ENCODE results near the gene KAZALD1.

DNA sequence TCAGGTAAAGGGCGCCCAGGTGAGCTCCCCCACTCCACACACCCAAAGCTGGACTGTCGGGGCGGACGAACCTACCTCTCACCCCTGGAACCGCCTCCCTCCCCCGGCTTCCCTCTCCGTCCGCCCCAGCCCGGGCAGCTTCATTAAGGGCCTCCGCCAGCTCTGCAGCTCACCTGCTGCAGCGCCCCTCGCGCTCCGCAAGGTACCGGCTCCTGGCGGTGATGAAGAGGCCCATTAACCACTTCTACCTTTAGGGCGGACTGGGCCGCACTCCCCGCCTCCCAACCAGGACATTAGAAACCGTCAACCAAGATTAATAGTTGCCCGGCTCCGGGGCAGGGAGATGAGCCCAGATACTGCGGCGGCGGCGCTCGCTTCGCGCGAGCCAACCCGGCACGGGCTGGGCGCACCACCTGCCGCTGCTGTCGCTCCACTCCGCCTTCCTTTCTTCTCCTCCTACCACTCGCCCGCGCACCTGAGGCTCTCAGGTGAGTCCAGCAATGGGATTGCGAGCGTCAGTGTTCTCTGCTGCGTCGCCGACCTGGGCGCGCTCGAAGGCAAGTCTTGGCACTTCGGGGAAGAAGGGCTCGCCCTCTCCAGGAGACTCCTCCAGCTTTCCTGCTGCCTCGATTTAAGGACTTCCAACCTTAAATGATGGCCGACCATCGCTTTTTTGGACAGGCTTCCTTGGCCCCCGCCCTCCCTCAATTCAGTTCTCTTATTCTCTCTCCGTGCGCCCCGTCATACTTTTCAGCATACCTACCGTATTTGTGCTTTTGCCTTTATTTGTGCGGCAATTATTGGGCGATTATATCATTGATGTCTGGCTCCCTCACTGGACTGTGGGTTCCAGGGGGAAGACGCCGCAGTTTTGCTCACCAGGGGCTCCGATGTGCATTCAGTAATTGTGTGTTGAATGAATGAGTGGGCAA is 13.6 kb upstream of the KAZALD1 start:
- no peak for TF ChIP-seq POLR2A (IDR thresholded peaks at IDR 0.05)
- TF ChIP-seq, protein P1, sequence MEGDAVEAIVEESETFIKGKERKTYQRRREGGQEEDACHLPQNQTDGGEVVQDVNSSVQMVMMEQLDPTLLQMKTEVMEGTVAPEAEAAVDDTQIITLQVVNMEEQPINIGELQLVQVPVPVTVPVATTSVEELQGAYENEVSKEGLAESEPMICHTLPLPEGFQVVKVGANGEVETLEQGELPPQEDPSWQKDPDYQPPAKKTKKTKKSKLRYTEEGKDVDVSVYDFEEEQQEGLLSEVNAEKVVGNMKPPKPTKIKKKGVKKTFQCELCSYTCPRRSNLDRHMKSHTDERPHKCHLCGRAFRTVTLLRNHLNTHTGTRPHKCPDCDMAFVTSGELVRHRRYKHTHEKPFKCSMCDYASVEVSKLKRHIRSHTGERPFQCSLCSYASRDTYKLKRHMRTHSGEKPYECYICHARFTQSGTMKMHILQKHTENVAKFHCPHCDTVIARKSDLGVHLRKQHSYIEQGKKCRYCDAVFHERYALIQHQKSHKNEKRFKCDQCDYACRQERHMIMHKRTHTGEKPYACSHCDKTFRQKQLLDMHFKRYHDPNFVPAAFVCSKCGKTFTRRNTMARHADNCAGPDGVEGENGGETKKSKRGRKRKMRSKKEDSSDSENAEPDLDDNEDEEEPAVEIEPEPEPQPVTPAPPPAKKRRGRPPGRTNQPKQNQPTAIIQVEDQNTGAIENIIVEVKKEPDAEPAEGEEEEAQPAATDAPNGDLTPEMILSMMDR (IDR thresholded peaks at IDR 0.05) = no peak
